Lower leg skin (tissue), 4 donors: Measurements from ENCODE around the gene SLC6A3. TPM values are rescaled to one million over a fixed set of nuclear protein-coding genes. Genes with fewer than 3 reads are reported as not detected.
A peak's percentile ranks its signal among the peaks of the same experiment; 100 is the strongest.

Experiments used
- DNase-seq, 2 donors: peaks; one replicate each; pipeline ENCODE4 v3.0.0-alpha.2; 2019; ENCODE audit warnings: low spot score in 2 of 2
- H3K4me3 ChIP-seq: fragments of 200-600 bp; sonication (generic); 2 replicates; pipeline ENCODE4 v1.5.1; 2017; ENCODE audit warnings: mild to moderate bottlenecking, low read depth; ENCODE audit not compliant: poor library complexity, severe bottlenecking
- CTCF ChIP-seq, 3 donors: fragments of 450-650 bp; IDR thresholded peaks; one replicate each; pipeline ENCODE4 v1.5.1; 2016; ENCODE audit warnings: antibody characterized with exemption in 3 of 3, mild to moderate bottlenecking in 3 of 3, moderate library complexity in 2 of 3
- POLR2A ChIP-seq, 2 donors: fragments of 450-650 bp; IDR thresholded peaks; one replicate each; pipeline ENCODE4 v1.6.1; 2016 to 2017; ENCODE audit warnings: antibody characterized with exemption in 2 of 2, mild to moderate bottlenecking in 1 of 2, moderate library complexity in 1 of 2
- WGBS, 2 donors: methylation state at CpG; one replicate each; pipeline ENCODE4 v1.1.5; 2018; 5-methylcytosine and 5-hydroxymethylcytosine counted together
- intact Hi-C: fragments of 100-400 bp; cut with DNase I; formaldehyde crosslinking; loops from one replicate; pipeline ENCODE4 v1.15.0; 2023; ENCODE audit warnings: low total_unique reads
- total RNA-seq, 4 donors: library from RNA; depleted of rRNA; stranded (reverse); fragments of >200 nt; gene quantifications; one replicate each; pipeline ENCODE4 v1.1.0, GENCODE V29; 2016

Gene SLC6A3
- total RNA-seq, 4 donors from 2014 or later: not detected

DNA sequence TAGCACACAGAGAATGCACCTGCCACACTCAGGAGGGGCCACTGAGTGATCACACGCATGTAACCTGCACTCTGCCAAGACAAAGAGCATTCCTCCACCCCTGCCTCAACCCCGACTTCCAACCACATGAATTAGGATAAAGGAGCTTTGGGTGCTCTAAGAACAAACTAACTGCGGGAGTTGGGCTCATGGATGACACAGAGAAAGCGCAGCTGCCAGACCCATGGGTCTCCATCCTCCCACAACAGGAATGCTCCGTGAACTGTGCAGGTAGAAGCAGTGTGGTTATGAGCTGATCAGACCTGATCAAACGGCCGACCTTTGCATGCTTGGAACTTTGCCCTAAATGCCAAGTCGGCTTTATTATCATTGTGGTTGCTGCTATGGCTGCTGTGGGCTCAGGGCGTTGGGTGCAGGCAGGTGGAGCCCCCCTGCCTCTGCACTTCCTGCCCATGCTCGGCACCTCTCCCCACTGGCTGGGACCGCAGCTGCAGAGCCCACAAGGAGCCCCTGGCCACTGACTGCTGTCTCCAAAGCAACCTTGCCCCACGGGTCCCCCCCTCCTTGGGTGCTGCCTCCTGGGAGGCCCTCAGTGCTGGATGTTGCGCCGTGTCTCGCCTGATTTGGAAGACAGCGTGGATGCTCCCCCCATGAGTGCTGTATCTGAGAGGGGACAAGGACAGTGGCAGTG, 2.6 kb upstream of the SLC6A3 start:
- TF ChIP-seq CTCF (IDR thresholded peaks at IDR 0.05): no peak
- no peak for TF ChIP-seq POLR2A (IDR thresholded peaks at IDR 0.05)
- intact Hi-C loops: no loop called here
- WGBS, 2 donors: 50 to 53% methylated on average over 14 to 15 of the region's 16 CpGs
- DNase-seq: peak in 1 of 2 donors; percentile 43
- no peak overlapping the region for H3K4me3 ChIP-seq

DNA sequence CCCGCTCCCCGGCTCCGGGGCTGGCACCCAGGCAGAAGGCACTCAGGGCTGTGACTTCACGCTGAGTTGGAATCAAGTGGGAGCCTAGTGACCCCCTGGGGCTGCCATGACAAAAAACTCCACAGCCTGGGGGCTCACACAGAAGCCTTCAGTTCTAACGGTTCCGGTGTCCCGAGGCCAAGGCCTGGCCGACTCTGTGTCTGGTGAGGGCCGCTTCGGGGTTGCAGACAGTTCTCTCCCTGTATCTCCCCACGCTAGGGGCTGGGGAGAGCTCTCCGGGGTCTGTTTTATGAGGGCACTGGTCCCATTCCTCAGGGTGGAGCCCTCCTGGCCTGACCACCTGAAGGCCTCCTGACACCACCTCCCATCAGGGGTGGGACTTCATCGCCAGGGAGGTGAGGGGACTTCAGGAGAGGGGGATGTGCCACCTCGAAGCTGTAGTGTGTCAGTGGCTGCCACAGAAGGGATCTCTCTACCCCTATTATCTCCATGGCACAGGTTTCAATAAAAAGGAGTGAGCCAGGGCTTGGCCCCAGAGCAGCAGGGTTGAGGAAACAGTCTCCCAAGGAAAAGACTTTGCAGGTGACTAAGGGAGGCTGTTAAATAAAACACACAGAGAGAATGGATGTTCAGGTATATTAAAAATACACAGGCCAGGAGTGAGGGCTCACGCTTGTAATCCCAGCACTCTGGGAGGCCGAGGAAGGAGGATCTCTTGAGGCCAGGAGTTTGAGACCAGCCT, 1.5 kb upstream of the SLC6A3 start:
- H3K4me3 ChIP-seq: no peak overlapping the region
- intact Hi-C loops: no loop called here
- TF ChIP-seq POLR2A (IDR thresholded peaks at IDR 0.05) (no peak), CTCF (IDR thresholded peaks at IDR 0.05) (no peak)
- WGBS, 2 donors: 41 to 59% methylated on average over 8 to 16 of the region's 16 CpGs
- peak in 1 of 2 donors; percentile 48 for DNase-seq

GRCh38 chr5:1445689-1446601, 705 bp upstream of the SLC6A3 start:
- 4 to 8% methylated on average over 23 to 42 of the region's 92 CpGs for WGBS, 2 donors
- TF ChIP-seq CTCF (IDR thresholded peaks at IDR 0.05): no peak
- no peak for TF ChIP-seq POLR2A (IDR thresholded peaks at IDR 0.05)
- DNase-seq: peak in 1 of 2 donors; percentile 71
- no peak overlapping the region for H3K4me3 ChIP-seq
- intact Hi-C loops: no loop called here

DNA sequence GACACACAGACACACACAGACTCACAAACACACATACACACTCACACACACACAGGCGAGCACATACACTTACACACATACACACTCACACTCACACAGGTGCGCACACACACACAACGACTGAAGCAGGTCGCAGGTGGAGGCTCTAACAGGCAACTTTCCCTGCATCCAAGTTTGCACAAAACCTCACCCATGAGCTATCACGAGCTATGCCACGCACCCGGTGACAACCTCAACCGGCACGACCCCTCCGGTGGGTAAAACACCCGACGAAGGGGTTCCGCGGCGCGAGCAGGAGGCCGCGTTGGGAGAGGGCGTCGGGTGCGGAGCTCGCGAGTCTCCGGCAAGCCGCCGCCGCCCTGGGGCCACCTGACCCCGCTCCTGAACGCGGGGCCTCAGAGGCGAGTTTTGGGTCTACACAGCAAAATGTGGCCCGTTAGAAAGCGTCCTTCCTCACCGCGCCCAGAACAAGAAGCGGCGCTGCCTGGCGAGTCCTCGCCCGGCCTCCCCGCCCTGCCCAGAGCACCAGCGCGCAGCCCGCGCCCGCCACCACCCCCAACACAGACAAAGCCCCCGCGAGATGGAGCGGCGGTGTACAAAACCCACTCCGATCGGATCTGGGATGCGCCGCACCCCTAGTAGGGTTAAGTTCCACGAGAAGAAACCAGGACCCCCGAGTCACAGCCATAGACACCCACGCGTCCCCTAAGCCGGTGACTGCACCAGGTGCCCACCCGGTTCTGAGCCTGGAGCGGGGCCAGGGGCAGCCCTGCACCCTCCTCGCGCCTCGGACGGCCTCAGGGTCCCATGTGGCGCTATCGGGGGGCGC, 665 bp downstream of the SLC6A3 start:
- TF ChIP-seq CTCF (IDR thresholded peaks at IDR 0.05): no peak
- TF ChIP-seq POLR2A (IDR thresholded peaks at IDR 0.05): no peak
- WGBS, 2 donors: 13% methylated on average over 19 to 21 of the region's 68 CpGs
- no peak overlapping the region for H3K4me3 ChIP-seq
- DNase-seq: peak in 1 of 2 donors; percentile 70
- intact Hi-C loops: no loop called here

DNA sequence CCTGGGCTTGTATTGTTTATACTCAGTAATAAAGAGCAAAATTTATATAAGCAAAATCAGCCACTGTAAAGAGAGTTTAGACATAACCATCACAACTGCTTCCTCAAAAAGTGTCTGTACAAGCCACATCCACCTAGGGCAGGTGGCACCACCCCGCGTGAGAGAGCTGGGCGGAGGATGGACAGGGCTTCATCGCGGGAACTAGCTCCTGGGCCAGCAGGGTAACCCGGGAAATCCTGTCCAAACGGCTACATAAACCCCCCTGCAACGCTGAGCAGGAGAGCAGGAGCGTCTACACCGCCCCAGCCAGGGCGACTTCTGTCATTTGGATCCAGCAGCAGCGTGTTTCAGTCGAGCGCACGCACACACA, 1.3 kb downstream of the SLC6A3 start:
- DNase-seq: peak in 1 of 2 donors; percentile 63
- 54 to 58% methylated on average over 14 to 15 of the region's 15 CpGs for WGBS, 2 donors
- intact Hi-C loops: no loop called here
- TF ChIP-seq CTCF (IDR thresholded peaks at IDR 0.05) (no peak), POLR2A (IDR thresholded peaks at IDR 0.05) (no peak)
- H3K4me3 ChIP-seq: no peak overlapping the region
